ENCODE data around the gene ISLR2. TPM values are rescaled to one million over a fixed set of nuclear protein-coding genes. Genes with fewer than 3 reads are reported as not detected.

ISLR2 gene
- total RNA-seq, result under 0.01 and 0.72 TPM in 2 replicates

GRCh38 chr15:74130155-74130848 is at the start of gene ISLR2:
Gene ISLR2, plus strand, starts transcription at chr15:74130586. Its CDS starts 2,169 bp downstream, at chr15:74132755.

GRCh38 chr15:74082450-74082849 is 47.9 kb upstream of the ISLR2 start, which contains the start of gene GOLGA6A:
Gene GOLGA6A, minus strand, starts transcription at chr15:74082550. Its CDS starts 41 bp downstream, at chr15:74082509.

GRCh38 chr15:74173380-74174218 is 43.2 kb downstream of the ISLR2 start, which contains the start of gene ISLR:
Gene ISLR, plus strand, starts transcription at chr15:74173710. Its CDS starts 1,149 bp downstream, at chr15:74174859.

Small RNA genes lying within 50 kb of the gene (small RNA-seq; reads per million reads assigned to genes)
- not detected for gene RF00017 (ENCODE audit: low replicate concordance)

Other genes with a start within 250 kb of the ISLR2 start
- gene LOXL1, start 204.1 kb upstream of the ISLR2 start, total RNA-seq, result 42.2 and 100 TPM in 2 replicates
- gene STOML1, start 138.3 kb upstream of the ISLR2 start, total RNA-seq, result 16.6 and 26.9 TPM in 2 replicates
- gene PML, start 135.9 kb upstream of the ISLR2 start, total RNA-seq, result 54.7 and 77.3 TPM in 2 replicates
- gene GOLGA6A, start 48.0 kb upstream of the ISLR2 start, total RNA-seq, result not detected in 2 replicates
- 25.8 and 26.6 TPM in 2 replicates for gene ISLR, start 43.1 kb downstream of the ISLR2 start, total RNA-seq
- gene STRA6, start 72.2 kb downstream of the ISLR2 start, total RNA-seq, result 33.3 and 99.9 TPM in 2 replicates
- 0.88 and 4.0 TPM in 2 replicates for gene CCDC33, start 105.7 kb downstream of the ISLR2 start, total RNA-seq
- not detected in 2 replicates for gene CYP11A1, start 237.1 kb downstream of the ISLR2 start, total RNA-seq

All from placental pericyte (primary cell).